Measurements from ENCODE around the gene PPARD. TPM values are rescaled to one million over a fixed set of nuclear protein-coding genes. Genes with fewer than 3 reads are reported as not detected.
"Not testable (repeated sequence)": the region's sequence is repeated elsewhere in the genome, so short reads cannot be mapped to it uniquely, and the experiment has no call there.

PPARD gene
- total RNA-seq, 1 donor from 2014 or later = 7.9 TPM

- DNase-seq = peak; percentile 26
These were observed 43.3 kb downstream of the PPARD start for GRCh38 chr6:35385457-35386202.

- no peak for DNase-seq
These were observed 44.6 kb downstream of the PPARD start for GRCh38 chr6:35386989-35387388.

- no peak for DNase-seq
These were observed 45.7 kb downstream of the PPARD start for GRCh38 chr6:35388030-35388429.

- no peak for DNase-seq
These were observed 46.5 kb downstream of the PPARD start for GRCh38 chr6:35388772-35389352.

- DNase-seq = not testable (repeated sequence)
These were observed 47.0 kb downstream of the PPARD start for GRCh38 chr6:35389386-35389785.

- DNase-seq = no peak
These were observed 49.0 kb downstream of the PPARD start for GRCh38 chr6:35391240-35391968.

- no peak for DNase-seq
These were observed 49.8 kb downstream of the PPARD start for GRCh38 chr6:35392111-35392702.

GRCh38 chr6:35392773-35393672 lies 50.7 kb downstream of the PPARD start:
- no peak for DNase-seq

GRCh38 chr6:35396991-35397390 lies 54.6 kb downstream of the PPARD start:
- no peak for DNase-seq

- no peak for DNase-seq
These were observed 55.6 kb downstream of the PPARD start for GRCh38 chr6:35397806-35398418.

GRCh38 chr6:35398526-35398925 lies 56.2 kb downstream of the PPARD start:
- no peak for DNase-seq

GRCh38 chr6:35400111-35400510 lies 57.8 kb downstream of the PPARD start:
- DNase-seq = no peak

GRCh38 chr6:35400901-35401311 lies 58.5 kb downstream of the PPARD start:
- DNase-seq = no peak

GRCh38 chr6:35401514-35401913 lies 59.2 kb downstream of the PPARD start:
- DNase-seq = no peak

GRCh38 chr6:35402136-35402855 lies 59.9 kb downstream of the PPARD start:
- DNase-seq = no peak

- no peak for DNase-seq
These were observed 60.5 kb downstream of the PPARD start for GRCh38 chr6:35402856-35403191.

- DNase-seq = no peak
These were observed 61.4 kb downstream of the PPARD start for GRCh38 chr6:35403544-35404442.

- DNase-seq = no peak
These were observed 64.5 kb downstream of the PPARD start for GRCh38 chr6:35406711-35407485.

- no peak for DNase-seq
These were observed 66.9 kb downstream of the PPARD start for GRCh38 chr6:35409245-35409644.

All from skin of body (tissue), 2 donors.